ENCODE results near the gene VPS37C. TPM values are rescaled to one million over a fixed set of nuclear protein-coding genes. Genes with fewer than 3 reads are reported as not detected.

VPS37C gene
- total RNA-seq, 4 donors from 2014 or later = 19.6 to 27.6 (median 26.7) TPM

- TF ChIP-seq CTCF (IDR thresholded peaks at IDR 0.05) (no peak), POLR2A (IDR thresholded peaks at IDR 0.05) (no peak)
- 90 to 92% methylated on average over 9 of the region's 9 CpGs for WGBS, 2 donors
- DNase-seq (ENCODE audit: low spot score in 2 of 2) = no peak
- H3K4me3 ChIP-seq (ENCODE audit: low read depth, poor library complexity, severe bottlenecking) = no peak overlapping the region
- intact Hi-C loops (cut with DNase I; ENCODE audit: low total_unique reads) = no loop called here
Measured at GRCh38 chr11:61118406-61118805, 42.8 kb downstream of the VPS37C start.

GRCh38 chr11:61118004-61118403, 43.2 kb downstream of the VPS37C start:
- intact Hi-C loops (cut with DNase I; ENCODE audit: low total_unique reads) = no loop called here
- no peak for DNase-seq (ENCODE audit: low spot score in 2 of 2)
- 85 to 95% methylated on average over 8 of the region's 9 CpGs for WGBS, 2 donors
- no peak overlapping the region for H3K4me3 ChIP-seq (ENCODE audit: low read depth, poor library complexity, severe bottlenecking)
- TF ChIP-seq CTCF (IDR thresholded peaks at IDR 0.05) = no peak
- TF ChIP-seq POLR2A (IDR thresholded peaks at IDR 0.05) = no peak

GRCh38 chr11:61117168-61117520, 44.1 kb downstream of the VPS37C start:
- TF ChIP-seq POLR2A (IDR thresholded peaks at IDR 0.05) (no peak), CTCF (IDR thresholded peaks at IDR 0.05) (no peak)
- intact Hi-C loops (cut with DNase I; ENCODE audit: low total_unique reads) = no loop called here
- 89 to 91% methylated on average over 2 of the region's 2 CpGs for WGBS, 2 donors
- no peak overlapping the region for H3K4me3 ChIP-seq (ENCODE audit: low read depth, poor library complexity, severe bottlenecking)
- DNase-seq (ENCODE audit: low spot score in 2 of 2) = no peak

GRCh38 chr11:61116426-61117167, 44.6 kb downstream of the VPS37C start:
- intact Hi-C loops (cut with DNase I; ENCODE audit: low total_unique reads) = no loop called here
- DNase-seq (ENCODE audit: low spot score in 2 of 2) = no peak
- no peak overlapping the region for H3K4me3 ChIP-seq (ENCODE audit: low read depth, poor library complexity, severe bottlenecking)
- WGBS, 2 donors = 77 to 92% methylated on average over 7 of the region's 7 CpGs
- TF ChIP-seq POLR2A (IDR thresholded peaks at IDR 0.05) (no peak), CTCF (IDR thresholded peaks at IDR 0.05) (no peak)

- H3K4me3 ChIP-seq (ENCODE audit: low read depth, poor library complexity, severe bottlenecking) = no peak overlapping the region
- TF ChIP-seq POLR2A (IDR thresholded peaks at IDR 0.05) (no peak), CTCF (IDR thresholded peaks at IDR 0.05) (no peak)
- intact Hi-C loops (cut with DNase I; ENCODE audit: low total_unique reads) = no loop called here
- no peak for DNase-seq (ENCODE audit: low spot score in 2 of 2)
- WGBS, 2 donors = 90% methylated on average over 21 of the region's 21 CpGs
Measured at GRCh38 chr11:61115498-61116224, 45.6 kb downstream of the VPS37C start.
